Uterus (tissue), 4 donors: Measurements from ENCODE around the gene CYP27A1. TPM values are rescaled to one million over a fixed set of nuclear protein-coding genes. Genes with fewer than 3 reads are reported as not detected.

ENCODE experiments used
- DNase-seq, 2 donors: peaks; one replicate each; pipeline ENCODE4 v3.0.0-alpha.2; 2019 to 2020
- H3K27ac ChIP-seq, 2 donors: fragments of 200-600 bp; sonication (generic); 1 replicate in 1 of 2; 2 replicates in 1 of 2; pipeline ENCODE4 v1.5.1; 2016 to 2018
- H3K27me3 ChIP-seq, 2 donors: fragments of 200-600 bp; sonication (generic); one replicate each; pipeline ENCODE4 v1.5.1; 2018 to 2019; ENCODE audit warnings: control low read depth in 1 of 2
- H3K36me3 ChIP-seq, 2 donors: fragments of 200-600 bp; sonication (generic); one replicate each; pipeline ENCODE4 v1.5.1; 2019; ENCODE audit warnings: control low read depth in 1 of 2
- H3K4me1 ChIP-seq, 2 donors: fragments of 200-600 bp; sonication (generic); one replicate each; pipeline ENCODE4 v1.5.1; 2018 to 2019; ENCODE audit warnings: control low read depth in 1 of 2
- H3K4me3 ChIP-seq, 2 donors: fragments of 200-600 bp; sonication (generic); 1 replicate in 1 of 2; 2 replicates in 1 of 2; pipeline ENCODE4 v1.5.1; 2018 to 2019; ENCODE audit warnings: mild to moderate bottlenecking in 1 of 2
- H3K9me3 ChIP-seq, 2 donors: fragments of 200-600 bp; sonication (generic); one replicate each; pipeline ENCODE4 v1.5.1; 2019; ENCODE audit warnings: control low read depth in 1 of 2
- POLR2A ChIP-seq, 2 donors: fragments of 450-650 bp; IDR thresholded peaks; one replicate each; pipeline ENCODE4 v1.6.1; 2016; ENCODE audit warnings: antibody characterized with exemption in 2 of 2, mild to moderate bottlenecking in 1 of 2, moderate library complexity in 1 of 2
- intact Hi-C: fragments of 100-400 bp; cut with DNase I; formaldehyde crosslinking; loops from one replicate; pipeline ENCODE4 v1.15.1; 2023; ENCODE audit warnings: low total_unique reads
- total RNA-seq, 4 donors: library from RNA; depleted of rRNA in 3 of 4; stranded (reverse); fragments of >200 nt in 3 of 4; gene quantifications; one replicate each; pipeline versions ENCODE4 v1.1.0 to v1.2.4, GENCODE V29; 2014 to 2023
- TF ChIP-seq, protein P1 (sequence below), 4 experiments: fragments of 200-600 bp in 2 of 4; fragments of 450-650 bp in 2 of 4; sonication (generic) in 2 of 4; IDR thresholded peaks; one replicate each; pipeline ENCODE4 v1.5.1; 2016 to 2019; ENCODE audit warnings: antibody characterized with exemption in 4 of 4, mild to moderate bottlenecking in 2 of 4, moderate library complexity in 1 of 4
- donor health status: DM: yes; HTN: yes; CAD: no.

Gene CYP27A1
- total RNA-seq, 4 donors from 2014 or later: 4.1 to 15.7 (median 8.7) TPM

DNA sequence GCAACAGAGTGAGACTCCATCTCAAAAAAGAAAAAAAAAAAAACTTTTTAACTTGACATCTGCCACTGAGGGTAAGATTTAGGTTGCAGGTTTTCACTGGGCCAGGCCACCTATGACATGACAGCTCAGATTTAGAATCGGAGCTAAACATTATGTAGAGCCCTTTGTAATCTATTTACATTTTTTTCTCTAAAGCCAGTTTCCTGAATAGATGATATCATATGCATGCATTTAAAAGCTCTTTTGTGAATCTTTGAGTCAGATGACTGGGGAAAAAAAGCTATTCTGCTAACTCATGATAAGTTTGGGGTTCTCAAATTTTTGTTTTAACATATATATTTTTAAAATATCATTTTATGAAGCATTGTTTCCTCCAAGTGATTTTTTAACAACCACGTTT is 28.3 kb downstream of the CYP27A1 start:
- H3K9me3 ChIP-seq: no peaks in the 10 kb centered on the region
- H3K27me3 ChIP-seq: no peaks in the 10 kb centered on the region
- TF ChIP-seq POLR2A (IDR thresholded peaks at IDR 0.05): no peak
- TF ChIP-seq, protein P1, sequence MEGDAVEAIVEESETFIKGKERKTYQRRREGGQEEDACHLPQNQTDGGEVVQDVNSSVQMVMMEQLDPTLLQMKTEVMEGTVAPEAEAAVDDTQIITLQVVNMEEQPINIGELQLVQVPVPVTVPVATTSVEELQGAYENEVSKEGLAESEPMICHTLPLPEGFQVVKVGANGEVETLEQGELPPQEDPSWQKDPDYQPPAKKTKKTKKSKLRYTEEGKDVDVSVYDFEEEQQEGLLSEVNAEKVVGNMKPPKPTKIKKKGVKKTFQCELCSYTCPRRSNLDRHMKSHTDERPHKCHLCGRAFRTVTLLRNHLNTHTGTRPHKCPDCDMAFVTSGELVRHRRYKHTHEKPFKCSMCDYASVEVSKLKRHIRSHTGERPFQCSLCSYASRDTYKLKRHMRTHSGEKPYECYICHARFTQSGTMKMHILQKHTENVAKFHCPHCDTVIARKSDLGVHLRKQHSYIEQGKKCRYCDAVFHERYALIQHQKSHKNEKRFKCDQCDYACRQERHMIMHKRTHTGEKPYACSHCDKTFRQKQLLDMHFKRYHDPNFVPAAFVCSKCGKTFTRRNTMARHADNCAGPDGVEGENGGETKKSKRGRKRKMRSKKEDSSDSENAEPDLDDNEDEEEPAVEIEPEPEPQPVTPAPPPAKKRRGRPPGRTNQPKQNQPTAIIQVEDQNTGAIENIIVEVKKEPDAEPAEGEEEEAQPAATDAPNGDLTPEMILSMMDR (IDR thresholded peaks at IDR 0.05): no peak
- intact Hi-C loops: no loop called here
- H3K4me1 ChIP-seq: peaks cover 0 to 7% of the 10 kb centered on the region in 2 donors
- no peak overlapping the region for H3K4me3 ChIP-seq
- no peak for DNase-seq
- no peak overlapping the region for H3K27ac ChIP-seq
- no peaks in the 10 kb centered on the region for H3K36me3 ChIP-seq

DNA sequence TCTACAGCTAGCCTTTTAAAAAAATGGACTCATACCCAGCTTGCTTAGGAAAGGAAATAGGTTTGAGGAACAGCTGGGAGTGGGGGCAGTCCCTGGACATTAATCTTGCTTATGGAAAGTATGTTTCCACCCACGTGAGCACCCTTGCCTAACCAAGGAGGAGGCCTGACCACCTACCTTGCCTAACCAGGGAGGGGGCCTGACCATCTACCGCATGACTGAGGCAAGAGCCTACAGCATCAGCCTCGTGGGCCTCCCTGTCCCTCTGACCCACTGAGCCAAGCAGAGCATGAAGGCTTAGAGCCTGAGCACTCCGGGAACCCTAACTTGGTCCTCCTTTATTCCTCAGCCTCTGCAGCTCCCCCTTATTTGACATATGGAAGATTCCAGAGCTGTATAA is 29.4 kb downstream of the CYP27A1 start:
- no peak overlapping the region for H3K27ac ChIP-seq
- intact Hi-C loops: no loop called here
- peaks cover 0 to 7% of the 10 kb centered on the region in 2 donors for H3K4me1 ChIP-seq
- DNase-seq: no peak
- H3K36me3 ChIP-seq: no peaks in the 10 kb centered on the region
- no peak overlapping the region for H3K4me3 ChIP-seq
- H3K27me3 ChIP-seq: no peaks in the 10 kb centered on the region
- TF ChIP-seq POLR2A (IDR thresholded peaks at IDR 0.05): no peak
- TF ChIP-seq, protein P1 (IDR thresholded peaks at IDR 0.05): no peak
- no peaks in the 10 kb centered on the region for H3K9me3 ChIP-seq

DNA sequence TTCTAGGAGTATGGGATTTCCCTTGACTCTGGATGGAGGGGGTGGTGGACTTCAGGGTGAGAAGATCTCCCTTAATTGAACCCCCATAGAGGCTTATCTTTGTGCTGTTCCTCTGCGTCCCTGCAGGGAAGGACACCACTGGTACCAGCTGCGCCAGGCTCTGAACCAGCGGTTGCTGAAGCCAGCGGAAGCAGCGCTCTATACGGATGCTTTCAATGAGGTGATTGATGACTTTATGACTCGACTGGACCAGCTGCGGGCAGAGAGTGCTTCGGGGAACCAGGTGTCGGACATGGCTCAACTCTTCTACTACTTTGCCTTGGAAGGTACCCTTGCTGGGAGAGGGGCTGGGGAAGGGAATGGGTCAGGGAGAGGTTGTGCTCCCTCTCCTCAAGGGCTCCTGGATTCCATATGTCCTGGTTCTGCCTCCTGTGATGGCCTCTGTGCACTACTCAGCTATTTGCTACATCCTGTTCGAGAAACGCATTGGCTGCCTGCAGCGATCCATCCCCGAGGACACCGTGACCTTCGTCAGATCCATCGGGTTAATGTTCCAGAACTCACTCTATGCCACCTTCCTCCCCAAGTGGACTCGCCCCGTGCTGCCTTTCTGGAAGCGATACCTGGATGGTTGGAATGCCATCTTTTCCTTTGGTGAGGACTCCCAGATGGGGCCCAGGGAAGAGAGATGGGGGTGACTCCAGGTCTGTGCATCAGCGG is 30.3 kb downstream of the CYP27A1 start:
- TF ChIP-seq, protein P1 (IDR thresholded peaks at IDR 0.05): no peak
- no peak for TF ChIP-seq POLR2A (IDR thresholded peaks at IDR 0.05)
- H3K27me3 ChIP-seq: no peaks in the 10 kb centered on the region
- H3K36me3 ChIP-seq: no peaks in the 10 kb centered on the region
- DNase-seq: no peak
- intact Hi-C loops: no loop called here
- no peak overlapping the region for H3K4me3 ChIP-seq
- no peaks in the 10 kb centered on the region for H3K9me3 ChIP-seq
- H3K27ac ChIP-seq: no peak overlapping the region
- H3K4me1 ChIP-seq: peaks cover 0 to under 1% of the 10 kb centered on the region in 2 donors

DNA sequence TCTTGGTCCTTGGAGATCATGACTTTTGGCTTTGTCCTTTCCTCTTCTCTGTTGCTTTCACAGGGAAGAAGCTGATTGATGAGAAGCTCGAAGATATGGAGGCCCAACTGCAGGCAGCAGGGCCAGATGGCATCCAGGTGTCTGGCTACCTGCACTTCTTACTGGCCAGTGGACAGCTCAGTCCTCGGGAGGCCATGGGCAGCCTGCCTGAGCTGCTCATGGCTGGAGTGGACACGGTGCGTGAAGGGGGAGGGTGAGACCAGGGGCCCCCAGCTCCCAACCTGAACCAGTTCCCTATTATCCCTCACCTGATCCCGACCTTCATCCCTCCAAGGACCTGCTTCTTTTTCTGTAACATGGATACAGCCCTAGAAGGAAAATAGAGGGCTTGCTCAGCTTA is 30.9 kb downstream of the CYP27A1 start:
- no peak for TF ChIP-seq POLR2A (IDR thresholded peaks at IDR 0.05)
- TF ChIP-seq, protein P1 (IDR thresholded peaks at IDR 0.05): no peak
- Histone ChIP-seq H3K27ac (no peak overlapping the region), H3K9me3 (no peaks in the 10 kb centered on the region), H3K27me3 (no peaks in the 10 kb centered on the region), H3K4me3 (no peak overlapping the region), H3K4me1 (no peaks in the 10 kb centered on the region), H3K36me3 (no peaks in the 10 kb centered on the region)
- intact Hi-C loops: no loop called here
- DNase-seq: no peak

DNA sequence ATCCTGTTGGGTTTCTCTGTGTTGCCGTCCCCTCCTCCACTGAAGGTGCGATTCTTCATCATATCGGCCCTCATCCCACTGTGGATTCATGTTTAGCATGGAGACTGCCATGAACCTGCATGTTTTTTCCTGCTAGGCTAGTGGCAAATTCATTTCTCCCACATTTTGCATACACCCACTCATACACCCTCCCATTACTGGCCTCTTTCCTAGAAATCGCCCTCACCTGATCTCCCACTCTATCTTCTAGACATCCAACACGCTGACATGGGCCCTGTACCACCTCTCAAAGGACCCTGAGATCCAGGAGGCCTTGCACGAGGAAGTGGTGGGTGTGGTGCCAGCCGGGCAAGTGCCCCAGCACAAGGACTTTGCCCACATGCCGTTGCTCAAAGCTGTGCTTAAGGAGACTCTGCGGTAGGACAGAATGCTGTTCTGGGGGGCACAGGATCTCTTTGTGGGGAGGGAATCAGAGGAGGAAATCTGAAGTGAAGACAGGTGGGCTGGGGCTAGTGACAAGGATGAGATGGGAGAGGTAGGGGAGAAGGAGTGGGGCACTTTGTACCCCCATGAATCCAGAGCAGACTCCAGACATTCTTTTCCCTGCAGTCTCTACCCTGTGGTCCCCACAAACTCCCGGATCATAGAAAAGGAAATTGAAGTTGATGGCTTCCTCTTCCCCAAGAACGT is 32.0 kb downstream of the CYP27A1 start:
- H3K36me3 ChIP-seq: no peaks in the 10 kb centered on the region
- TF ChIP-seq, protein P1 (IDR thresholded peaks at IDR 0.05): no peak
- TF ChIP-seq POLR2A (IDR thresholded peaks at IDR 0.05): no peak
- H3K27me3 ChIP-seq: no peaks in the 10 kb centered on the region
- H3K4me1 ChIP-seq: no peaks in the 10 kb centered on the region
- DNase-seq: no peak
- no peak overlapping the region for H3K27ac ChIP-seq
- intact Hi-C loops: no loop called here
- no peak overlapping the region for H3K4me3 ChIP-seq
- H3K9me3 ChIP-seq: no peaks in the 10 kb centered on the region
